ENCODE data around the gene KCNJ9. TPM values are rescaled to one million over a fixed set of nuclear protein-coding genes. Genes with fewer than 3 reads are reported as not detected.

Gene KCNJ9
- total and polyA plus RNA-seq, 2 donors (not counting 1 experiment from before 2014, with no cell fraction given), result not detected

- H3K27ac Mint-ChIP-seq, result no peak overlapping the region
- peaks cover 0 to 32% (median 27%) of the 10 kb centered on the region in 4 experiments for H3K27me3 ChIP-seq (replicated peaks in 1 of 4; ENCODE audit: control extremely low read depth in 1 of 4, control insufficient read depth in 3 of 4, insufficient read depth in 4 of 4, low read length in 3 of 4)
- ATAC-seq (ENCODE audit: low read depth), result no peak
- H3K9me3 ChIP-seq (ENCODE audit: control extremely low read depth in 1 of 3, control insufficient read depth in 2 of 3, insufficient read depth in 1 of 3, low read length in 2 of 3), result peaks cover 0 to 4% (median 0%) of the 10 kb centered on the region in 3 donors
- ChIA-PET POLR2A (interaction anchor here (1.4 kb wide), 1 partner anchor 14 kb away, joined by 5 read pairs; the partner anchor contains the start of gene IGSF8), CTCF (interaction anchor here (0.7 to 8.9 kb wide), 20 partner anchors 9 to 292 kb away, joined by 3 to 112 read pairs (median 6); partner anchors contain the start of genes IGSF8 and KCNJ10)
- no peak overlapping the region for H3K4me3 Mint-ChIP-seq
- no peak overlapping the region for H3K9ac ChIP-seq (ENCODE audit: low read length)
- intact Hi-C loops (cut with micrococcal nuclease), result loop anchor here (1.0 to 2.0 kb wide), 2 partner anchors 14 to 39 kb away; partner anchors contain the start of gene IGSF8
- no peaks in the 10 kb centered on the region for H3K79me2 ChIP-seq (ENCODE audit: control insufficient read depth, insufficient read depth, low read length)
- H3K27ac ChIP-seq (ENCODE audit: low read length in 2 of 2), result no peak overlapping the region
- H3K4me1 ChIP-seq (ENCODE audit: control insufficient read depth in 2 of 2, insufficient read depth in 2 of 2, low read length in 2 of 2), result peaks cover 6 to 9% of the 10 kb centered on the region in 2 donors
- no peak for DNase-seq
- H3K4me3 ChIP-seq (ENCODE audit: control extremely low read depth in 1 of 5, extremely low read depth in 1 of 5, insufficient read depth in 1 of 5, low read depth in 2 of 5, low read length in 4 of 5), result no peak overlapping the region
- WGBS (ENCODE audit: insufficient coverage), result 91% methylated on average over 12 of the region's 30 CpGs
- no peak overlapping the region for H2AFZ ChIP-seq (ENCODE audit: insufficient read depth, low read depth, low read length, poor library complexity, severe bottlenecking)
- H3K36me3 ChIP-seq (replicated peaks in 1 of 2; ENCODE audit: control extremely low read depth in 1 of 2, control insufficient read depth in 1 of 2, extremely low read depth in 1 of 2, insufficient read depth in 2 of 2, low read length in 1 of 2), result peaks cover 0 to 24% of the 10 kb centered on the region in 2 experiments
- no peak overlapping the region for H3K4me2 ChIP-seq (replicated peaks; ENCODE audit: low read depth, low read length, poor library complexity, severe bottlenecking)
- no peaks in the 10 kb centered on the region for H3K9me3 Mint-ChIP-seq (ENCODE audit: insufficient read depth)
- TF ChIP-seq CTCF (IDR thresholded peaks at IDR 0.05) (no peak), EZH2 (IDR thresholded peaks at IDR 0.05; ENCODE audit: borderline replicate concordance, insufficient read depth, low read depth, low read length, poor library complexity, severe bottlenecking) (no peak)
- H3K4me1 Mint-ChIP-seq, result peaks cover 12% of the 10 kb centered on the region
- H4K20me1 ChIP-seq (ENCODE audit: control insufficient read depth, insufficient read depth, low read length, poor library complexity, severe bottlenecking), result no peaks in the 10 kb centered on the region
- H3K27me3 Mint-ChIP-seq, result peaks cover 31% of the 10 kb centered on the region
These were observed 3.5 kb downstream of the KCNJ9 start for GRCh38 chr1:160084771-160085321.
